GM12874 (cell line): ENCODE measurements around the gene LRRC75A.

Source experiments
- CTCF ChIP-seq: IDR thresholded peaks from 2 replicates; pipeline ENCODE4 v1.5.1; 2011; ENCODE audit warnings: low read depth, mild to moderate bottlenecking, control low read depth, low read length, moderate library complexity; ENCODE audit not compliant: insufficient read depth

LRRC75A gene

DNA sequence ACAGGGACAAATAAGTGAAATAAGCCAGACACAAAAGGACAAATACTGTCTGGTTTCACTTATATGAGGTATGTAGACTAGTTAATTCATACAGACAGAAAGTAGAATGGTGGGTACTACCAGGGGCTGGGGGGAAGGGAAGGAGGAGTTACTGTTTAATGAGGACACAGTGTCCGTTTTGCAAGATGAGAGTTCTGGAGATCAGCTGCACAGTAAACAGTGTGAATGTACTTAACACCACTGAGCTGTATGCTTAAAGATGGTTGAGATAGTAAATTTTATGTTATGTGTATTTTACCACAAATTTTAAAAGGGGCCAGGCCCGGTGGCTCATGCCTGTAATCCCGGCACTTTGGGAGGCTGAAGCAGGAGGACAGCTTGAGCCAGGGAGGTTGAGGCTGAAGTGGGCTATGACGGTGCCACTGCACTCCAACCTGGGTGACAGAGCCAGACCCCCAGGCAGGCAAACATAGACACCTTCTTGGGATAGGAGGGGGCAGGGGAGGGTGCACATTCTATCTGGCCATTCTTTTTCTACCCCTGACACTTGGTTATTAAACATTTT is 23.5 kb downstream of the LRRC75A start:
- no peak for TF ChIP-seq CTCF

- TF ChIP-seq CTCF = no peak
Observed at GRCh38 chr17:16467886-16468285, 24.1 kb downstream of the LRRC75A start.

GRCh38 chr17:16467044-16467443 is 24.9 kb downstream of the LRRC75A start:
- TF ChIP-seq CTCF = no peak

DNA sequence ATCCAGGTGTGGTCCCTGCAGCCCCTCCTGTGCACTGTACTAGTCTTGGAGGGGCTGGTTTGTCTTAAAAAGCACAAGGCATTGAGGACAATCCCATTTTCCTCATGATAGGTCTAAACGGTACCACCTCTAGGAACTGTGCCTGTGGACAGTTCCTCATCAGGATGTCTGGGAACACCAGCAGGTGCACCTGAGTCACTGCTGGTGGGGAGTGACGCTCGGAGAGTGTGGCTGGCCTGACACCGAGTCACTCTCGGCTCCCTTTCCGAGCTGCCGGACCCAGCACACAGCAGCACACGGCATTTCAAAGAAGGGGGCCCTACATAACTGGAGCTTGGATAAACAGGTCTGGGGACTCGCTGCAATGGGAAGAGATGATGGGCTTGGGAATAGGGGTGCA is 25.6 kb downstream of the LRRC75A start:
- TF ChIP-seq CTCF = no peak

- no peak for TF ChIP-seq CTCF
Observed at GRCh38 chr17:16465861-16466338, 26.1 kb downstream of the LRRC75A start.

DNA sequence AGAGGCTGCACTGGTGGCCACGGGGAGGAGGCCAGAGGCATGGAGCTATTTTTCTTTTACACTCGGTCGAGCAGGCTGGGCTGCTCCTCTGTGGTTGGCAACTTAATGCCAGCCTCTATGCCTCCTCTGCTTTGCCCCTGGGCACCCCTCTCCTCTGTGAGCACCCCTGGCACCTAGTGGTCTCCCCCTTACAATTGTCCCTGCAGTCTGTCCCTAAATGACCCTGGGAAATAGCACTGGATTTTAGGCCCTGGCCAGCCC is 27.0 kb downstream of the LRRC75A start:
- no peak for TF ChIP-seq CTCF

DNA sequence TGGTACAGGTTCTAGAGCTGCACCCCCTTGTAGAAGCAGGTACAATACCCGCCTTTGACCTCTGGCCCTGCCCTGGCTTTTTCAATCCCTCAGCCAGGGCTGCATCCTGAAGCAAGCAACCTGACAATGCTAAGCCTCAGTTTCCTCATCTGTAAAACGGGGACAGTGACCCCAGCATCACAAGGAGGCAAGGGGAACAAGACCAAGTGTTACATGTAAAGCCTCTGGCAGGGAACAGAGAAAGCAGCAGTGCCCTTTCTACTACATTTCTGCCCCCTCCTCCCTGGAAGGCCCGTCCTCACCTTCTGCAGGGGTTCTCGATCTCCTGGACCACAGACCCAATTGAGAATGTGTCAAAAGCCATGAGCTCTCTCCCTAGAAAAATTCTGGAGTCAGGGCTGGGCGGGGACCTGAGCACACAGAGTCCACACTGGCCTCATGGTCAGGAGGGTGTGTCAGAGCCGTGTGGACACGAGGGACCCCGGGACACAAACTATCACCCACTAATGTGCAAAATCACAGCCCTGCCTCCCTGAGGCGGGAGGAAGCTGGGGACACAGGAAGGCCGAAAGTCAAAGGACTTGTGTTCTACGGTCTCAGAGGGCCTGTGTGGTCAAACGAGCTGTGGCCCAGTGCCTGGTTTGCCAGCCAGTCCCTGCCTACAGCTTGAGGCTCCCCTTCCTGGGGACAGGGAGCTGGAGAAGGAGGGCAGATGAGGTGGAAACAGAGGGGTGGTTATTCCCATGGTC is 27.5 kb downstream of the LRRC75A start:
- no peak for TF ChIP-seq CTCF
